Stimulated activated CD4-positive, alpha-beta T cell treated with anti-CD3 and anti-CD28 coated beads, Interleukin-1b, Interleukin-23, amount 100 ng/mL, for 4 hours (primary cell): ENCODE results near the gene KIRREL3.

Source experiments
- DNase-seq, 2 donors: peaks; one replicate each; pipeline ENCODE4 v3.0.0-alpha.2; 2020; ENCODE audit warnings: low read depth in 2 of 2

KIRREL3 gene

GRCh38 chr11:126578426-126578825, 422.1 kb downstream of the KIRREL3 start:
- DNase-seq, result no peak

GRCh38 chr11:126578021-126578420, 422.5 kb downstream of the KIRREL3 start:
- no peak for DNase-seq

GRCh38 chr11:126575849-126576248, 424.7 kb downstream of the KIRREL3 start:
- DNase-seq, result no peak

GRCh38 chr11:126573325-126573978, 427.1 kb downstream of the KIRREL3 start:
- no peak for DNase-seq

- no peak for DNase-seq
These were observed 430.1 kb downstream of the KIRREL3 start for GRCh38 chr11:126570489-126570888.

- no peak for DNase-seq
These were observed 433.2 kb downstream of the KIRREL3 start for GRCh38 chr11:126567419-126567818.

GRCh38 chr11:126564566-126564965, 436.0 kb downstream of the KIRREL3 start:
- DNase-seq, result no peak

- no peak for DNase-seq
These were observed 439.2 kb downstream of the KIRREL3 start for GRCh38 chr11:126561327-126561893.

- no peak for DNase-seq
These were observed 440.3 kb downstream of the KIRREL3 start for GRCh38 chr11:126560221-126560620.

GRCh38 chr11:126548581-126549550, 451.7 kb downstream of the KIRREL3 start:
- no peak for DNase-seq

- DNase-seq, result no peak
These were observed 452.9 kb downstream of the KIRREL3 start for GRCh38 chr11:126547691-126548090.

- no peak for DNase-seq
These were observed 453.4 kb downstream of the KIRREL3 start for GRCh38 chr11:126547161-126547560.

- DNase-seq, result no peak
These were observed 453.9 kb downstream of the KIRREL3 start for GRCh38 chr11:126546694-126547093.

GRCh38 chr11:126546191-126546590, 454.4 kb downstream of the KIRREL3 start:
- no peak for DNase-seq

GRCh38 chr11:126545057-126545555, 455.5 kb downstream of the KIRREL3 start:
- no peak for DNase-seq

GRCh38 chr11:126544108-126545056, 456.2 kb downstream of the KIRREL3 start:
- DNase-seq, result no peak

- DNase-seq, result no peak
These were observed 456.9 kb downstream of the KIRREL3 start for GRCh38 chr11:126543691-126544090.

GRCh38 chr11:126542334-126543015, 458.1 kb downstream of the KIRREL3 start:
- DNase-seq, result no peak

- no peak for DNase-seq
These were observed 462.5 kb downstream of the KIRREL3 start for GRCh38 chr11:126538071-126538470.

- no peak for DNase-seq
These were observed 463.1 kb downstream of the KIRREL3 start for GRCh38 chr11:126537492-126537891.
